GM12891 (cell line): Measurements from ENCODE around the gene KLHL26.

Experiments
- POLR2A ChIP-seq: IDR thresholded peaks from 2 replicates; pipeline ENCODE4 v1.6.1; 2011; ENCODE audit warnings: low read depth, low read length, control low read depth
- POLR2AphosphoS5 ChIP-seq: IDR thresholded peaks from 2 replicates; pipeline ENCODE4 v1.6.1; 2011; ENCODE audit warnings: low read depth, low read length, control low read depth
- TAF1 ChIP-seq: IDR thresholded peaks from 2 replicates; pipeline ENCODE4 v1.6.1; 2011; ENCODE audit warnings: low read depth, low read length, control low read depth

DNA sequence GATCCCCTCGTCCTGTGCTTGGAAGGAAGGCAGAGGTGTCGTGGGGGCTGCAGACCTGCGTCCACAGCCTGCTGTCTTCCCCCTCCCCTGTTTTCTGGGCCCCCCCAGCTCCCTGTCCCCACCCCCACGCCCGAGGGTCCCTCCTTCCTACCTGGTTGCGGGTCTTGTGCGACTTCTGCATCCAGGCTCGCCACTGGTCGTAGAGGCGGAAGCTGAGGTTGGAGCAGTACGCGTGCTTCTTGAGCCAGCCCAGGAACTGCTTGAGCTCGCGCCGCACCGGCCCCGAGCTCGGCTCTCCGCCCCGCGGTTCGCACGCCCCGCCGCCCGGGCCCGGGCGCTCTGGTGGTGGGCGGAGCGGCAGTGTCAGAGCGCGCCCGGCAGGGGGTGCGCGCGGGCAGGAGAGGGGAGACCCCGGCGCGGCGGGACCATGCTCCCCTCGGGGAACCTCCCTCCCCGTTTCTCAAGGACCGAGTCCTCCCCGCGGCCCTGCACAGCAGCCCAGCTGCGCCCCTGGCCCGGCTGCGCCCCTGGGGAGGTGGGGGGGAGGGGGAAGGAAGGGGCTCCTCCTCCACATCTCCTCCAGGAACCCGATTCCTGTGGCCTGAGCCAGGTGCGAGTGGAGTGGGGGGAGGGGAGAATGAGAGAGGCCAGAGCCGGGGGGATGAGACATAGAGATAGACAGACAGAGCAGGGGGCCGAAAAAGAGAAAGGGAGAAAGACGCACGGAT, 42.6 kb upstream of the KLHL26 start:
- TF ChIP-seq POLR2A: no peak
- no peak for TF ChIP-seq POLR2AphosphoS5
- no peak for TF ChIP-seq TAF1
